HG03045 (cell line): ENCODE data around the gene LILRA1.
"Not testable (repeated sequence)": the region's sequence is repeated elsewhere in the genome, so short reads cannot be mapped to it uniquely, and the experiment has no call there.

Experiments used
- ATAC-seq: cut with Tn5 transposase; IDR thresholded peaks from one replicate; pipeline ENCODE4 v1.9.1; 2021; ENCODE audit warnings: mild to moderate bottlenecking, moderate library complexity; ENCODE audit not compliant: unreplicated experiment

The LILRA1 gene

DNA sequence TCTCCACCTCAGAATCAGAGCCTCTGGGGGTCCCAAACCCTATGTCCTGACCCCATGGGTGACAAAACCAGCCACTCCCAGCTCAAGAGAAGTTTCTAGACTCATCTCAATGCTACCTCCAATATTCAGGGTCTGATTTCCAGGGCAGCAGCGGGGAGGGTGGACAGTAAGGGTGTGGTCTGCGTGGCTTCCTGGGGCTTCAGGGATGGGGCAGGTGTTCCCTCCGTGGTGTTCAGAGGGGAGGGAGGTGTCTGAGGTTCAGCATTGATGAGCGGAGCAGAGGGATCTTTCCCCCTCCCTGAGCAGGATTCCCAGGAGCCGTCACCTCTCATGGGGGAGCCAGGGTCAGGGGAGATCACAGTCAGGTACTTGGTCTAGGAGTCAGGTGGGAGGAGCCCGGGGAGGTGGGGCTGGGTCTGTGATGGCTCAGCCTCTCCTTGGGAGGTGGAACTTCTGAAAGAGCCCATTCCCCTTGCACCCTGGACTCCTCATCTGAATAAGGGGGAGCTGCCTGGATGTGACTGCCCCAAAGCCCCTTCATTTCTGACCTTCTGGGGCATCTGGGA is 16.9 kb upstream of the LILRA1 start:
- ATAC-seq: no peak

GRCh38 chr19:54577334-54577733 is 16.1 kb upstream of the LILRA1 start:
- no peak for ATAC-seq

- not testable (repeated sequence) for ATAC-seq
Measured at GRCh38 chr19:54578268-54578667, 15.2 kb upstream of the LILRA1 start.

DNA sequence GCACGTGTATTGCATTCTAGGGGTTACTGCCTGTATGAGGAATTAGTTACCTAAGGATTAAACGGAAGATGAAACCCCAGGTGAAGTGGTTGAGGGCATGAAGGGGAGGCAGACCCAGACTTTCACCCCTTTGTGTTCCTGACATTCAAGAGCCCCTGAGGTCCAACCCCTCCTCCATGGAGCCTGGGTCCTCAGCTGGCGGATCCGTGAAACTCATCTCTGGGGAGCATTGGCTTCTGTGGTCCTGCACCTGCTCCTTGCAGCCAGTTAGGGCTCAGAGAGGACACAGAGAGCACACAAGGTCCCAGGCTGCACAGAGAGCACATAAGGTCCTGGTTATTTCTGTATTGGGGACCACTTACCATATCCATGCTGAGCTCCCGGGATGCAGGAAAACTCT is 7.0 kb upstream of the LILRA1 start:
- no peak for ATAC-seq

GRCh38 chr19:54587026-54587425 is 6.4 kb upstream of the LILRA1 start:
- ATAC-seq: no peak

DNA sequence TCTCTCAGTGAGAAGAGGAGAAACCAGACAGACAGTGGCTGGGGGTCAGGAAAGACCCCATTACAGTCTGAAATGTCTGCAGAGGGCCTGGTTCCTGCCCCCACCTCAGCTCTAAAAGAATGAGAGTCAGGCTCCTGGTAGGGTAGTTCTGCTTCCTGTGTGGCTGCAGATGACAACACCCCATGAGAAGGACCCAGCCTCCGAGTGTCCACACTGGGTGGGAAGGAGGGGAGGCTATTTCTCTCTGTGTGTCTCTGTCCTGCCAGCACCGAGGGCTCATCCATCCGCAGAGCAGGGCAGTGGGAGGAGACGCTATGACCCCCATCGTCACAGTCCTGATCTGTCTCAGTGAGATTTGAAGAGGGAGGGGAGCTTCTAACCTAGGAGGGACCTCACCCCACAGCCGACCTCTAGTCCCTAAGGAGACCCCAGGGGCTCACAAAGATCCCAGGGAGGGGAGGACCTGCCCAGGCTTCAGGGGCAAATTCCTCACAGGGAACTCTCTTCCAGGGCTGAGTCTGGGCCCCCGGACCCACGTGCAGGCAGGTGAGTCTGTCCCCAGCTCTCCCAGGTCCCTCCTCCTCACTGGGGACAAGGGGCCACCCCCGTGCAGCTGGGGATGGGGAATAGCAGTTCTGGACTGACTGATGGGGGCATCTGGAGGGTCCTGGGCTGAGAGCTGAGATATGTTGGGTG is 647 bp downstream of the LILRA1 start:
- ATAC-seq: not testable (repeated sequence)

GRCh38 chr19:54594737-54595136 is 1.3 kb downstream of the LILRA1 start:
- no peak for ATAC-seq

DNA sequence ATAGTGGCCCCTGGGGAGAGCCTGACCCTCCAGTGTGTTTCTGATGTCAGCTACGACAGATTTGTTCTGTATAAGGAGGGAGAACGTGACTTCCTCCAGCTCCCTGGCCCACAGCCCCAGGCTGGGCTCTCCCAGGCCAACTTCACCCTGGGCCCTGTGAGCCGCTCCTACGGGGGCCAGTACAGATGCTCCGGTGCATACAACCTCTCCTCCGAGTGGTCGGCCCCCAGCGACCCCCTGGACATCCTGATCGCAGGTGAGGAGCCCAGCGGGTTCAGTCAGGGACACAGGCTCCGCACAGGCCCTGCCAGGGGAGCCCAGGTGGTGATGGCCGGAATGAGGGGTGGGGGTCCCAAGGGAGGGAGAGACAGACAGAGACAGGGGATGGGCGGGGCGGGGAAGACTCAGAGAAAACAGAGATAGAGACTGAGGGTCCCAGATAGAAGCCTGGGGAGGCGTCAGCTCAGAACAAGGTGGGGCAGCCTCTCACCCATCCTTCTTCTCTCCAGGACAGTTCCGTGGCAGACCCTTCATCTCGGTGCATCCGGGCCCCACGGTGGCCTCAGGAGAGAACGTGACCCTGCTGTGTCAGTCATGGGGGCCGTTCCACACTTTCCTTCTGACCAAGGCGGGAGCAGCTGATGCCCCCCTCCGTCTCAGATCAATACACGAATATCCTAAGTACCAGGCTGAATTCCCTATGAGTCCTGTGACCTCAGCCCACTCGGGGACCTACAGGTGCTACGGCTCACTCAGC is 2.4 kb downstream of the LILRA1 start:
- not testable (repeated sequence) for ATAC-seq

DNA sequence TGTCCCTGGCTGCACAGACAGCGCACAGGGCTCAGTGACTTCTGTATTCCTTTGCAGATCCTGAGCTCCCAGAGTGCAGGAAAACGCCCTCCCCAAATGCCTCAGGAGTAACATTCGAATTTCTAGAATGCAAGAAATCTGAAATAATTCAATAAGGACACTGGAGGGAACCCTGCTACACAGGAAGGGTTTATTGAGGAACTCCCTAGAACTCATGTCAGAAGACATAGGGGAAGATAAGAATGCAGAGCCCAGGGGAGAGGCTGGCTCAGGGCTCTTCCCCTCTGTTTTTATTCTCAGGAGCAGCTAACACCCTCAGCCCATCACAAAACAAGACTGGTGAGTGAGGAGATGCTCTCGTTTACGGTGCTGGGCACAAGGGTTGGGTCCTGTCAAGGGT is 6.8 kb downstream of the LILRA1 start:
- ATAC-seq: no peak

- no peak for ATAC-seq
Measured at GRCh38 chr19:54606230-54606629, 12.8 kb downstream of the LILRA1 start.

GRCh38 chr19:54606891-54607784 is 13.7 kb downstream of the LILRA1 start:
- no peak for ATAC-seq

GRCh38 chr19:54607785-54608150 is 14.3 kb downstream of the LILRA1 start:
- ATAC-seq: no peak

- ATAC-seq: no peak
Measured at GRCh38 chr19:54608205-54608604, 14.8 kb downstream of the LILRA1 start.

- no peak for ATAC-seq
Measured at GRCh38 chr19:54608792-54609191, 15.4 kb downstream of the LILRA1 start.

GRCh38 chr19:54609356-54609791 is 15.9 kb downstream of the LILRA1 start:
- ATAC-seq: no peak

DNA sequence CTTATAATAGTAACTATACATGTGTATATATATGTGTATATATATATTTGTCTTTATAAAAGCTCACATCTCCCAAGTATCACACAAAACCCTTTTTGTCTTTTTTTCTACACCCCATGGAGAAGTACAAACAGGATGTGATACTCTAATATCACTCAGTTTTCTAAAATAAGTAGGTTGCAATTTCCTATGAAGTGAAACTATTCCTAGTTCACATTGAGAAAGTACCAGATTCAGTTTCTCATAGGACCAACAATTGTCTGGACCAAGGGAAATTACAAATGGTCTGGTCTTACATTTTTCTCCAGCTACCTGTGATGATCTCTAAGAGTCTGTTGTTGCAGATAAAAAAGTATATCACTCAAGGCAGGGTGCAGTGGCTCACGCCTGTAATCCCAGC is 19.0 kb downstream of the LILRA1 start:
- no peak for ATAC-seq

GRCh38 chr19:54614726-54615125 is 21.3 kb downstream of the LILRA1 start:
- no peak for ATAC-seq

- ATAC-seq: peak; percentile 28
Measured at GRCh38 chr19:54616057-54616456, 22.6 kb downstream of the LILRA1 start.

GRCh38 chr19:54616821-54617560 is 23.6 kb downstream of the LILRA1 start:
- peak; percentile 77 for ATAC-seq

DNA sequence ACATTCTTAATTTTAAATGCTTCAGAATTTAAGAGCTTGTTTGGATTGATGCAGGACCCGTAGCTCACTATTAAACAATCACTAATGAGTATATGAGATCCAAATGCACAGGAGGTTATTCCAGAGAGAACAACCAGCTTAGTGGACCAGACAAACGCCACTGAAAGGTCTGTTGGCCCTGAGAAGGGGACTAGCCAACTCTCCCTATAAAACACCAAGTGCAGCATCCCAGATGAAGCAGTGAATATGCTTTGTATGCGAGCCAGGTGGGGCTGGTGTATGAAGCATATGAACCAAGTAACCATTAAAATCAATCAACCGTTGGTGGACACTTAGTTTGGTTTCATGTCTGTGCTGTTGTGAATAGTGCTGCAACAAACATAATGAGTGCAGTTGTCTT is 27.0 kb downstream of the LILRA1 start:
- no peak for ATAC-seq
